ENCODE data around the gene CDK5RAP2.

The CDK5RAP2 gene

DNA sequence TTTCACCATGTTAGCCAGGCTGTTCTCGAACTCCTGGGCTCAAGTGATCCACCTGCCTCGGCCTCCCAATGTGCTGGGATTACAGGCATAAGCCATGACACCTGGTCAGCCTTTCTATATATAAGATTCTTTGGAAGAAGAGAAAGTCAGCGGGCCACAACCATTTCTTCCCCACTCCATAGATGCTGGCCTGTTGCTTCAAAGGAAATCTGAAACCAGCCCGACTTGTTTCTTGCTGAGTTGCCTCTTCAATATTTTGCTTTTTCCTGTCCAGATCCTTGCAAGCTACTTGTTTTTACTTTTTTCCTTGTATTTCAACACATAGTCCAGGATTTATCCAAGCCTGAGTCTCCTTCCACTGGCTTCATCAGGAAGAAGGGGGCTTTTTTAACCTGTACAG, 219.5 kb downstream of the CDK5RAP2 start:
- Histone ChIP-seq H3K4me1 (ENCODE audit: control insufficient read depth, insufficient read depth, low read length) (no peaks in the 10 kb centered on the region), H3K9me3 (ENCODE audit: control insufficient read depth in 2 of 2, low read length in 2 of 2) (no peaks in the 10 kb centered on the region), H3K27me3 (ENCODE audit: control insufficient read depth in 1 of 2, insufficient read depth in 2 of 2, low read length in 2 of 2) (no peaks in the 10 kb centered on the region), H3K4me3 (ENCODE audit: low read length in 2 of 2) (no peak overlapping the region), H3K36me3 (ENCODE audit: control insufficient read depth in 2 of 2, insufficient read depth in 2 of 2, low read length in 2 of 2) (no peaks in the 10 kb centered on the region), H3K9ac (ENCODE audit: low read length in 2 of 2) (no peak overlapping the region), H3K27ac (ENCODE audit: low read length) (no peak overlapping the region)

DNA sequence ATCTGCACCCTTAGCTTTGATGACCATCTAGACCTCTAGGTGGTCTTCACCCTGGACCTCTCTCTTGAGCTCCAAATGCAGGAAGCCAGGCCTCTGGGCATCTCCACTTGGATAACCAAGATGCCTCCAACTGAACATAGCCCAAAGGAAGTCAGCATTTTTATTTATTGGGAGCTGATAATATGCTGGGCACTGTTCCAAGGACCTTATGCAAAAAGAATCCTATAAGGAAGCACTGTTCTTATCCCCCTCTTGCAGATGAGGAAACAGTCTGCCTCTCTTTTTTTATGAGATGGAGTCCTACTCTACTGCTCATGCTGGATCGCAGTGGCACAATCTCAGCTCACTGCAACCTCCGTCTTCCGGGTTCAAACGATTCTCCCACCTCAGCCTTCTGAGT, 219.9 kb downstream of the CDK5RAP2 start:
- no peaks in the 10 kb centered on the region for H3K4me1 ChIP-seq (ENCODE audit: control insufficient read depth, insufficient read depth, low read length)
- H3K36me3 ChIP-seq (ENCODE audit: control insufficient read depth in 2 of 2, insufficient read depth in 2 of 2, low read length in 2 of 2): no peaks in the 10 kb centered on the region
- no peaks in the 10 kb centered on the region for H3K27me3 ChIP-seq (ENCODE audit: control insufficient read depth in 1 of 2, insufficient read depth in 2 of 2, low read length in 2 of 2)
- no peaks in the 10 kb centered on the region for H3K9me3 ChIP-seq (ENCODE audit: control insufficient read depth in 2 of 2, low read length in 2 of 2)
- H3K4me3 ChIP-seq (ENCODE audit: low read length in 2 of 2): no peak overlapping the region
- no peak overlapping the region for H3K27ac ChIP-seq (ENCODE audit: low read length)
- H3K9ac ChIP-seq (ENCODE audit: low read length in 2 of 2): no peak overlapping the region

DNA sequence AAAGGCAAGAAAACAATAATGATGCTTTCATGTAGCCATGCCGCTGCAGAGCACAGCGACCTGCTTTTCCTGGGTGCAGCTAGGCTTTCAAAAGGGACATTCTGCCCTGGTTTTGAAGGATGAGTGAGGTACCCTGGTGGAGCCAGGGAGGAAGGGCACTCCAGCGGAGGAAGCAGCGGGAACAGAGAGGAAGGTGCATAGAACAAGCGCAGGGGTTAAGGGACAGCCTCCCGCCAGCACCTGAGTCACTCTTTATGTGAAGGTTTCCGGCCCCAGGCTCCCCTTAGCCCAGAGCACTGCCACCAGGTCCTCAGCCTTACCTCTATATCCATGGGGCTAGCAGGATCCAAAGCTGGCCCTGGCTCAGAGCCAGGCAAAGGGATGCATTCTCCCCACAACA, 221.1 kb downstream of the CDK5RAP2 start:
- Histone ChIP-seq H3K4me3 (ENCODE audit: low read length in 2 of 2) (no peak overlapping the region), H3K9ac (ENCODE audit: low read length in 2 of 2) (no peak overlapping the region), H3K27ac (ENCODE audit: low read length) (no peak overlapping the region), H3K9me3 (ENCODE audit: control insufficient read depth in 2 of 2, low read length in 2 of 2) (no peaks in the 10 kb centered on the region), H3K36me3 (ENCODE audit: control insufficient read depth in 2 of 2, insufficient read depth in 2 of 2, low read length in 2 of 2) (no peaks in the 10 kb centered on the region), H3K4me1 (ENCODE audit: control insufficient read depth, insufficient read depth, low read length) (no peaks in the 10 kb centered on the region), H3K27me3 (ENCODE audit: control insufficient read depth in 1 of 2, insufficient read depth in 2 of 2, low read length in 2 of 2) (no peaks in the 10 kb centered on the region)

DNA sequence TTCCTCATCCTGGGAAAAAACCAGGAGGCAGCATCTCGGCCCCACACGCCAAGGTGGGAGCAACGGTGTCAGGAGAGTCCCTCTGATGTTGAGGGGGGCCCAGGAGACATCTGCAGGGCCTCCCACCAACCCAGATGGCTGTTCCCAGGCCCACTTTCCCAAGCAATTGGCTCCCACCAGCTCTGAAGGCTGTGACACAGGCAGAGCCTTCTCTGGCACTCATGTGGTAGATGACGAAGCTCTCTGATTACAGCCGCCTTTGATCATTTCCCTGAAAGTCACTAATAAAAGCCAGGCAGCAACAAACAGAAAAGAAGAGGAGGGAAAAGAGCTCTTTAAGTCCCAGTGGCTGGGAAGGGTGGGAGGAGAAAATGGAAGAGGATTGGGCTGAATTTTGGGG, 226.5 kb downstream of the CDK5RAP2 start:
- Histone ChIP-seq H3K4me3 (ENCODE audit: low read length in 2 of 2) (no peak overlapping the region), H3K36me3 (ENCODE audit: control insufficient read depth in 2 of 2, insufficient read depth in 2 of 2, low read length in 2 of 2) (no peaks in the 10 kb centered on the region), H3K4me1 (ENCODE audit: control insufficient read depth, insufficient read depth, low read length) (no peaks in the 10 kb centered on the region), H3K9me3 (ENCODE audit: control insufficient read depth in 2 of 2, low read length in 2 of 2) (no peaks in the 10 kb centered on the region), H3K27me3 (ENCODE audit: control insufficient read depth in 1 of 2, insufficient read depth in 2 of 2, low read length in 2 of 2) (peaks cover 0 to 3% of the 10 kb centered on the region in 2 donors), H3K9ac (ENCODE audit: low read length in 2 of 2) (no peak overlapping the region), H3K27ac (ENCODE audit: low read length) (no peak overlapping the region)

DNA sequence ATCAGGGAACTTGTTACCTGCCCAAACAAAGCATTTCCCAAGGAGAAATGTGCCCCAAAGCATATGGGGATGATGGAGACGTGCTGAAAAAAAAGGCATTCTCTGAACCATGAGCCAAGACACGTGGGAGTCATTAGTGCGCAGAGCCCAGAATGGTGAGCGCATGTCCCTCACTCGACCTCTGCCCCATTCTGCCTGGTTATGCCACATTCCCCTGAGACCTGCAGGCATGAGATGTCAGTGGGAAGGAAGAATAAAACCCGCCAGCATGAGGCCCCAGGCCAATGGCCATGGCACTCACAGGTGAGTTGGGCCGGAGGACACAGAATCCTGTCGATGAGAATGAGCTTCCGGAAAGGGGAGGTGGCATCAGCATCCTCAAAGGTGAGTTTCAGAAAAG, 228.9 kb downstream of the CDK5RAP2 start:
- H3K36me3 ChIP-seq (ENCODE audit: control insufficient read depth in 2 of 2, insufficient read depth in 2 of 2, low read length in 2 of 2): no peaks in the 10 kb centered on the region

DNA sequence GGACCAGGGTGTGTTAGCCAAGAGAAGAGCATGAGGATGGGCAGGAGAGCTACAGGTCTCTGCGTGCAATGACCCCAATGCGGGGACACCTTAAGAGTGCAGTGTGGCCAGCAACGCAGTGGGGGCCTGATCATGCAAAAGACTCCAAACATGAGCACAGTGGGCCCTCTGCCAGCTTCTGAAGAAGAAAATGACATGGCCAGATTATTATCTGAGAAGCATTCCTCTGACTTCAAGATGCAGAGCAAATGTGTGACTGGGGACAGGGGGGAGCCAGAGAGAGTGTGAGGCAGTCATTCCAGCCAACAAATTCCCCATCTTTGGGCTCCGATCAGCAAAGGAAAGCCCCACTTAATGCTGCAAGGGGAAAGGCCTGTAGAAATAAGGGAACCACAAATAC, 229.4 kb downstream of the CDK5RAP2 start:
- H3K36me3 ChIP-seq (ENCODE audit: control insufficient read depth in 2 of 2, insufficient read depth in 2 of 2, low read length in 2 of 2): no peaks in the 10 kb centered on the region
- H3K27ac ChIP-seq (ENCODE audit: low read length): no peak overlapping the region
- H3K4me3 ChIP-seq (ENCODE audit: low read length in 2 of 2): no peak overlapping the region
- H3K9me3 ChIP-seq (ENCODE audit: control insufficient read depth in 2 of 2, low read length in 2 of 2): no peaks in the 10 kb centered on the region
- H3K27me3 ChIP-seq (ENCODE audit: control insufficient read depth in 1 of 2, insufficient read depth in 2 of 2, low read length in 2 of 2): peaks cover 0 to 3% of the 10 kb centered on the region in 2 donors
- no peak overlapping the region for H3K9ac ChIP-seq (ENCODE audit: low read length in 2 of 2)
- H3K4me1 ChIP-seq (ENCODE audit: control insufficient read depth, insufficient read depth, low read length): no peaks in the 10 kb centered on the region

More for the DNA sequence above, 228.9 kb downstream of the CDK5RAP2 start:
- Histone ChIP-seq H3K27ac (ENCODE audit: low read length) (no peak overlapping the region), H3K9ac (ENCODE audit: low read length in 2 of 2) (no peak overlapping the region), H3K27me3 (ENCODE audit: control insufficient read depth in 1 of 2, insufficient read depth in 2 of 2, low read length in 2 of 2) (peaks cover 0 to 3% of the 10 kb centered on the region in 2 donors), H3K4me3 (ENCODE audit: low read length in 2 of 2) (no peak overlapping the region), H3K9me3 (ENCODE audit: control insufficient read depth in 2 of 2, low read length in 2 of 2) (no peaks in the 10 kb centered on the region), H3K4me1 (ENCODE audit: control insufficient read depth, insufficient read depth, low read length) (no peaks in the 10 kb centered on the region)

DNA sequence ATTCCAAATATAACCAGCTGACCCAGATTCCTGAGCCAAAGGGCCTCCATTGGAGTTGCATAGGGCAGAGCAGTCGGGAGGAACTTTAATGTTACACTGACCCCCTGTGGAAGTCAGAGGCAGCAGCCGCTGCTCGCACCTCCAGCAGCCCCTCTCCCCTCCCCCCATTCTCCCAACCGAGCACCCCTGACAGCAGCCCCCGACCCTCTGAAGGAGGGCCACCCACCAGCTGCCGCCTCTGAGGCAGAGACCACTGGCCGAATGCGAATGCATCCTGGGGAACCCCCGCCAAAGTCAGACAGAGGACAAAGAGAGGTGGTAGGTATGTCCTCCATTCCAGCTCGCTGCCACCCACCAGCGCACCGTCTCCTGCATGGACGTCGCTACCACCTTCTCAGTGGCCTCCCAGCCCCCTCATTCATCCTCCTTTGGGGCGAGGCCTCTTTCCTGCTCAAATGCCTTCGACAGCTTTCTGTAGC, 231.0 kb downstream of the CDK5RAP2 start:
- Histone ChIP-seq H3K27me3 (ENCODE audit: control insufficient read depth in 1 of 2, insufficient read depth in 2 of 2, low read length in 2 of 2) (peaks cover 0 to 3% of the 10 kb centered on the region in 2 donors), H3K9ac (ENCODE audit: low read length in 2 of 2) (no peak overlapping the region), H3K36me3 (ENCODE audit: control insufficient read depth in 2 of 2, insufficient read depth in 2 of 2, low read length in 2 of 2) (no peaks in the 10 kb centered on the region), H3K9me3 (ENCODE audit: control insufficient read depth in 2 of 2, low read length in 2 of 2) (no peaks in the 10 kb centered on the region), H3K4me3 (ENCODE audit: low read length in 2 of 2) (no peak overlapping the region), H3K4me1 (ENCODE audit: control insufficient read depth, insufficient read depth, low read length) (no peaks in the 10 kb centered on the region), H3K27ac (ENCODE audit: low read length) (no peak overlapping the region)

DNA sequence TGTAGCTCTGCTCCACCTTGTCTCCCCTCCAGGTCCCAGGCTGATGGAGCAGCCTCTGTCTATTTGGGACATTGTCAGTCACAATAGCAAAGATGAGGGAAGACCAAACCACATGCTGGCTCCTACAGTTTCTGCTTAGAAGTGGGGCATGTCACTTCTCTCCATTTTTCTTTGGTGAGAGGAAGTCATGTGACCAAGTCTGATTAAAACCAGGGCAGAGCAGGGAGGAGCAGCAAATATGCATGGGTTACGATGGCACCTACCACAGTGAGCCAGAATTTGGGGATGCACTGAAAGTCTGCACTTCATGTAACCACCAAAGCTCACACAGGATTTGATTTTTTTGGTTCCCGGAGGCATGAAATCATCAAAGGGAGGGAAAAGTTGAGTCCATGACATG, 234.6 kb downstream of the CDK5RAP2 start:
- Histone ChIP-seq H3K27ac (ENCODE audit: low read length) (no peak overlapping the region), H3K36me3 (ENCODE audit: control insufficient read depth in 2 of 2, insufficient read depth in 2 of 2, low read length in 2 of 2) (no peaks in the 10 kb centered on the region), H3K4me1 (ENCODE audit: control insufficient read depth, insufficient read depth, low read length) (no peaks in the 10 kb centered on the region), H3K27me3 (ENCODE audit: control insufficient read depth in 1 of 2, insufficient read depth in 2 of 2, low read length in 2 of 2) (peaks cover 0 to 3% of the 10 kb centered on the region in 2 donors), H3K4me3 (ENCODE audit: low read length in 2 of 2) (no peak overlapping the region), H3K9ac (ENCODE audit: low read length in 2 of 2) (no peak overlapping the region), H3K9me3 (ENCODE audit: control insufficient read depth in 2 of 2, low read length in 2 of 2) (no peaks in the 10 kb centered on the region)

DNA sequence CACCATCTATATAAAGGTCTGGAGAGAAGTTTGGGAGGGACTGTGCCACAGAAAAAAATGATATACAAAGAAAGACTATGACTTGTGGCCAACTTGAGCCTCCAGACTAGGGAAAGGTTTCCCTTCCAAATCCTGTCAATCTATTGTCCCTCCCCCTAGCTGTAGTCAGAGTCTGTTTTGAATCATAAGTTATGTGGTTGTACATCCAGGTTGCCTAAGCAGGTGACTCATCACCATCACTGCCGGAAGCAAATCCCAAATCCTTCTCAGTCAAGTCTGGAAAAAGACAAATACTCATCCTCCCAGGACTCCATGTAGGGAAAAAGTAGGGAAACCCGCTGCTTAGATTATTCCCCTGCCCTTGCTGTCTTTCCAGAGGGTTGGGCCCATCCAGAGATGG, 235.7 kb downstream of the CDK5RAP2 start:
- Histone ChIP-seq H3K4me3 (ENCODE audit: low read length in 2 of 2) (no peak overlapping the region), H3K36me3 (ENCODE audit: control insufficient read depth in 2 of 2, insufficient read depth in 2 of 2, low read length in 2 of 2) (no peaks in the 10 kb centered on the region), H3K9ac (ENCODE audit: low read length in 2 of 2) (no peak overlapping the region), H3K9me3 (ENCODE audit: control insufficient read depth in 2 of 2, low read length in 2 of 2) (no peaks in the 10 kb centered on the region), H3K27ac (ENCODE audit: low read length) (no peak overlapping the region), H3K4me1 (ENCODE audit: control insufficient read depth, insufficient read depth, low read length) (no peaks in the 10 kb centered on the region), H3K27me3 (ENCODE audit: control insufficient read depth in 1 of 2, insufficient read depth in 2 of 2, low read length in 2 of 2) (peaks cover 0 to 3% of the 10 kb centered on the region in 2 donors)

DNA sequence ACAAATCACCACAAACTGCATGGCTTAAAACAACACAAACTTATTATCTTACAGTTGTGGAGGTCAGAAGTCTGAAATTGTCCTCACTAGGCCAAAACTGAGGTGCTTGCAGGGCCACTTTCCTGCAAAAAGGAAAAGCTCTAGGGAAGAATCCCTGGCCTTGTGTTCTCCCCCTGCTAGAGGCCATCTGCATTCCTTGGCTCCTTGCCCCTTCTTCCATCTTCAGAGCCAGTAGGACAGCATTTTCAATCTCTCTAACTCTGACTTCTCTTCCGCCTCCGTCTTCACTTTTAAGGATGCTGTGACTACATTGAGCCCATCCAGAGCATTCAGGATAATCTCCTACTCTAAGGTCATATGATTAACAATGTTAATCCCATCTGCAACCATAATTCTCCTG, 236.6 kb downstream of the CDK5RAP2 start:
- Histone ChIP-seq H3K27ac (ENCODE audit: low read length) (no peak overlapping the region), H3K9ac (ENCODE audit: low read length in 2 of 2) (no peak overlapping the region), H3K9me3 (ENCODE audit: control insufficient read depth in 2 of 2, low read length in 2 of 2) (no peaks in the 10 kb centered on the region), H3K4me1 (ENCODE audit: control insufficient read depth, insufficient read depth, low read length) (no peaks in the 10 kb centered on the region), H3K4me3 (ENCODE audit: low read length in 2 of 2) (no peak overlapping the region), H3K27me3 (ENCODE audit: control insufficient read depth in 1 of 2, insufficient read depth in 2 of 2, low read length in 2 of 2) (no peaks in the 10 kb centered on the region), H3K36me3 (ENCODE audit: control insufficient read depth in 2 of 2, insufficient read depth in 2 of 2, low read length in 2 of 2) (no peaks in the 10 kb centered on the region)
